HepG2 (cell line): ENCODE data around the gene SRP68. TPM values are rescaled to one million over a fixed set of nuclear protein-coding genes. Genes with fewer than 3 reads are reported as not detected.

Experiments
- BHLHE40 ChIP-seq: IDR thresholded peaks from 2 replicates; pipeline ENCODE4 v1.6.1; 2011; ENCODE audit warnings: low read length, improper control_type of control experiment
- HCFC1 ChIP-seq: fragments of 150-350 bp; IDR thresholded peaks from 2 replicates; pipeline ENCODE4 v1.6.1; 2014; ENCODE audit warnings: low read depth, low read length
- MAFK ChIP-seq, 2 experiments: IDR thresholded peaks in 1 of 2; conservative IDR thresholded peaks in 1 of 2; 2 replicates each; pipeline ENCODE4 v1.6.1; 2011; ENCODE audit warnings: improper control_type of control experiment in 2 of 2, low read length in 2 of 2
- MZF1 ChIP-seq: sonication (generic); formaldehyde crosslinking; IDR thresholded peaks from 2 replicates; pipeline ENCODE4 v1.8.1; 2023; ENCODE audit warnings: mild to moderate bottlenecking, missing genetic modification reagents, borderline replicate concordance
- PAXIP1 ChIP-seq: sonication (generic); formaldehyde crosslinking; conservative IDR thresholded peaks from 2 replicates; pipeline ENCODE4 v1.4.0; 2020; ENCODE audit warnings: mild to moderate bottlenecking, missing genetic modification reagents, moderate library complexity
- PTBP1 ChIP-seq: fragments of 200-400 bp; formaldehyde crosslinking; IDR thresholded peaks from 2 replicates; pipeline ENCODE4 v1.6.1; 2018; ENCODE audit warnings: low read length, low read depth; ENCODE audit not compliant: poor library complexity, severe bottlenecking
- RARA ChIP-seq: IDR thresholded peaks from 2 replicates; pipeline ENCODE4 v1.6.1; 2016; ENCODE audit warnings: missing genetic modification reagents, missing compliant biosample characterization
- SOX13 ChIP-seq, 3 experiments: fragments of 450-650 bp in 1 of 3; sonication (generic) in 1 of 3; formaldehyde crosslinking in 1 of 3; IDR thresholded peaks in 2 of 3; conservative IDR thresholded peaks in 1 of 3; 2 replicates each; pipeline versions ENCODE4 v1.5.0 to v1.6.1; 2016 to 2020; ENCODE audit warnings: antibody characterized with exemption in 1 of 3, mild to moderate bottlenecking in 1 of 3, missing compliant biosample characterization in 1 of 3, missing genetic modification reagents in 1 of 3, moderate library complexity in 1 of 3
- SP5 ChIP-seq: IDR thresholded peaks from 2 replicates; pipeline ENCODE4 v1.6.1; 2016; ENCODE audit warnings: low read depth, borderline replicate concordance
- TAF15 ChIP-seq: fragments of 200-400 bp; formaldehyde crosslinking; IDR thresholded peaks from one replicate; pipeline ENCODE4 v1.6.1; 2018; ENCODE audit warnings: mild to moderate bottlenecking, low read depth, low read length; ENCODE audit not compliant: poor library complexity, severe bottlenecking
- ZBTB39 ChIP-seq: sonication (generic); formaldehyde crosslinking; IDR thresholded peaks from 2 replicates; pipeline ENCODE4 v1.5.0; 2020; ENCODE audit warnings: missing genetic modification reagents
- ZBTB43 ChIP-seq: sonication (generic); formaldehyde crosslinking; conservative IDR thresholded peaks from 2 replicates; pipeline ENCODE4 v1.4.0; 2020; ENCODE audit warnings: missing genetic modification reagents
- ZNF160 ChIP-seq: sonication (generic); formaldehyde crosslinking; IDR thresholded peaks from 2 replicates; pipeline ENCODE4 v1.8.0; 2022; ENCODE audit warnings: mild to moderate bottlenecking, inconsistent platforms, missing genetic modification reagents
- ZNF33A ChIP-seq: sonication (generic); formaldehyde crosslinking; IDR thresholded peaks from 2 replicates; pipeline ENCODE4 v1.5.1; 2020; ENCODE audit warnings: missing genetic modification reagents, mild to moderate bottlenecking, moderate library complexity, borderline replicate concordance
- ZNF33B ChIP-seq: sonication (generic); formaldehyde crosslinking; IDR thresholded peaks from 2 replicates; pipeline ENCODE4 v1.5.1; 2020; ENCODE audit warnings: mild to moderate bottlenecking, missing genetic modification reagents
- ZNF34 ChIP-seq: sonication (generic); formaldehyde crosslinking; IDR thresholded peaks from 2 replicates; pipeline ENCODE4 v1.4.0; 2020; ENCODE audit warnings: mild to moderate bottlenecking, missing genetic modification reagents, borderline replicate concordance
- ZNF343 ChIP-seq: sonication (generic); formaldehyde crosslinking; IDR thresholded peaks from 2 replicates; pipeline ENCODE4 v1.4.0; 2020; ENCODE audit warnings: mild to moderate bottlenecking, missing genetic modification reagents
- ZNF44 ChIP-seq: sonication (generic); formaldehyde crosslinking; IDR thresholded peaks from 2 replicates; pipeline ENCODE4 v1.5.1; 2020; ENCODE audit warnings: mild to moderate bottlenecking, missing genetic modification reagents
- ZNF510 ChIP-seq: sonication (generic); formaldehyde crosslinking; IDR thresholded peaks from 2 replicates; pipeline ENCODE4 v1.4.0; 2020; ENCODE audit warnings: low read depth, mild to moderate bottlenecking, missing genetic modification reagents
- ZNF614 ChIP-seq: IDR thresholded peaks from 2 replicates; pipeline ENCODE4 v1.6.1; 2018; ENCODE audit warnings: missing biosample characterization, missing genetic modification reagents, inconsistent platforms, borderline replicate concordance
- ZNF660 ChIP-seq: sonication (generic); formaldehyde crosslinking; IDR thresholded peaks from 2 replicates; pipeline ENCODE4 v1.5.1; 2020; ENCODE audit warnings: mild to moderate bottlenecking, low read depth, missing genetic modification reagents, borderline replicate concordance
- ZNF737 ChIP-seq: sonication (generic); formaldehyde crosslinking; IDR thresholded peaks from 2 replicates; pipeline ENCODE4 v1.5.0; 2020; ENCODE audit warnings: missing genetic modification reagents, mild to moderate bottlenecking, borderline replicate concordance
- ZNF75D ChIP-seq: sonication (generic); formaldehyde crosslinking; IDR thresholded peaks from 2 replicates; pipeline ENCODE4 v1.8.1; 2023; ENCODE audit warnings: missing genetic modification reagents, mild to moderate bottlenecking, borderline replicate concordance
- polyA plus RNA-seq, 8 experiments: library from polyadenylated mRNA; depleted of rRNA in 3 of 8; stranded (reverse) in 7 of 8; unstranded in 1 of 8; fragments of >200 nt; fragmentation: Illumina TruSeq in 4 of 8; extraction: Trizol in 4 of 8; gene quantifications; 2 replicates each; pipeline versions ENCODE4 v1.2.1 to v1.2.3, GENCODE V29; 2011 to 2016; ENCODE audit warnings: low read depth in 4 of 8, missing spikeins in 1 of 8, mixed read lengths in 1 of 8; ENCODE audit not compliant: insufficient read depth in 1 of 8
- total RNA-seq, 5 experiments: library from RNA; depleted of rRNA; stranded (reverse); fragments of >200 nt; fragmentation: Illumina TruSeq; extraction: Trizol; gene quantifications; 2 replicates each; pipeline ENCODE4 v1.2.3, GENCODE V29; 2016; ENCODE audit warnings: low read depth in 1 of 5

Gene SRP68
- total and polyA plus RNA-seq, 2 of the 13 experiments (the other 11 are each of a cell fraction or from before 2014, with no cell fraction given): 39.8 to 74.3 TPM

GRCh38 chr17:76104896-76105231, 32.5 kb upstream of the SRP68 start (continued):
- TF ChIP-seq ZBTB39 (CRISPR knock-in tag): no peak
- no peak for TF ChIP-seq ZNF44 (CRISPR knock-in tag)
- peak in 1 of 2 experiments; percentile 59; a peak in 3 of 4 replicates for TF ChIP-seq MAFK (conservative IDR thresholded peaks at IDR 0.05 in 1 of 2, IDR thresholded peaks at IDR 0.05 in 1 of 2; ENCODE audit: low read length in 2 of 2)
- TF ChIP-seq ZNF33B: no peak
- TF ChIP-seq ZNF737 (CRISPR knock-in tag): no peak
- TF ChIP-seq PAXIP1 (CRISPR knock-in tag): peak; percentile 50
- no peak for TF ChIP-seq HCFC1
- no peak for TF ChIP-seq ZNF33A
- no peak for TF ChIP-seq ZNF343 (CRISPR knock-in tag)
- peak; percentile 15; the same call in 1 of the 2 replicates for TF ChIP-seq RARA (CRISPR knock-in tag)
- no peak for TF ChIP-seq ZNF660 (CRISPR knock-in tag)
- TF ChIP-seq PTBP1: no peak
- TF ChIP-seq ZNF510 (CRISPR knock-in tag): no peak
- no peak for TF ChIP-seq ZNF75D (CRISPR knock-in tag)
- TF ChIP-seq BHLHE40: no peak
- no peak for TF ChIP-seq ZNF34 (CRISPR knock-in tag)
- TF ChIP-seq ZBTB43: no peak
- TF ChIP-seq ZNF614 (CRISPR knock-in tag): 0 out of 2 replicates have a peak, but pooled peaks have one; percentile 11
- TF ChIP-seq TAF15: no peak
- no peak for TF ChIP-seq SOX13 (IDR thresholded peaks at IDR 0.05)
- TF ChIP-seq SOX13 (CRISPR knock-in tag; conservative IDR thresholded peaks at IDR 0.05 in 1 of 2, IDR thresholded peaks at IDR 0.05 in 1 of 2): 0 out of 4 replicates have a peak, but pooled peaks of 1 of the 2 experiments have one; percentile 14
- 0 out of 2 replicates have a peak, but pooled peaks have one; percentile 65 for TF ChIP-seq MZF1 (CRISPR knock-in tag)
- TF ChIP-seq ZNF160: no peak
- TF ChIP-seq SP5 (CRISPR knock-in tag): no peak; the same call in 1 of the 2 replicates
